IPS-15b (cell line): ENCODE results near the gene DVL3.

Source experiments
- H3K27me3 ChIP-seq: one replicate; pipeline ENCODE4 v1.6.1; 2013; ENCODE audit warnings: low read length; ENCODE audit not compliant: control insufficient read depth, insufficient read depth
- H3K36me3 ChIP-seq: one replicate; pipeline ENCODE4 v1.6.1; 2013; ENCODE audit warnings: low read length; ENCODE audit not compliant: control insufficient read depth, insufficient read depth
- H3K4me1 ChIP-seq: one replicate; pipeline ENCODE4 v1.6.1; 2013; ENCODE audit warnings: mild to moderate bottlenecking, low read length; ENCODE audit not compliant: control insufficient read depth, insufficient read depth
- H3K4me3 ChIP-seq: one replicate; pipeline ENCODE4 v1.5.1; 2013; ENCODE audit warnings: low read depth, low read length
- H3K9ac ChIP-seq: one replicate; pipeline ENCODE4 v1.6.1; 2013; ENCODE audit warnings: low read depth, mild to moderate bottlenecking, low read length
- H3K9me3 ChIP-seq: one replicate; pipeline ENCODE4 v1.6.1; 2013; ENCODE audit warnings: mild to moderate bottlenecking, low read length; ENCODE audit not compliant: control insufficient read depth, insufficient read depth

The DVL3 gene

DNA sequence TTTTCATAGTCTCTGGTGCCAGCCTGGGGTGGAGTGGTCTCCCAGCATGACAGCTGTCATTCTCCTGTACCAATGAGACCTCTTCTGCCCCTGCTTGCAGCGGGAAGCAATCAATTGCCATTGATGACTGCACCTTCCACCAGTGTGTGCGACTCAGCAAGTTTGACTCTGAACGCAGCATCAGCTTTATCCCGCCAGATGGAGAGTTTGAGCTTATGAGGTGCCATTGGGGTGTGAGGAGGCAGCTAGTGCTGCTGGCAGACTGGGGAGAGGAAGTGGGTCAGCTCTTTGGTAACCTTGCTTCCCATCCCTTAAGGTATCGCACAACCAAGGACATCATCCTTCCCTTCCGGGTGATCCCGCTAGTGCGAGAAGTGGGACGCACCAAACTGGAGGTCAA lies 26.4 kb downstream of the DVL3 start:
- Histone ChIP-seq H3K4me1 (peaks cover 15% of the 10 kb centered on the region), H3K36me3 (peaks cover 68% of the 10 kb centered on the region), H3K27me3 (no peaks in the 10 kb centered on the region), H3K9me3 (no peaks in the 10 kb centered on the region), H3K4me3 (no peak overlapping the region), H3K9ac (no peak overlapping the region)

DNA sequence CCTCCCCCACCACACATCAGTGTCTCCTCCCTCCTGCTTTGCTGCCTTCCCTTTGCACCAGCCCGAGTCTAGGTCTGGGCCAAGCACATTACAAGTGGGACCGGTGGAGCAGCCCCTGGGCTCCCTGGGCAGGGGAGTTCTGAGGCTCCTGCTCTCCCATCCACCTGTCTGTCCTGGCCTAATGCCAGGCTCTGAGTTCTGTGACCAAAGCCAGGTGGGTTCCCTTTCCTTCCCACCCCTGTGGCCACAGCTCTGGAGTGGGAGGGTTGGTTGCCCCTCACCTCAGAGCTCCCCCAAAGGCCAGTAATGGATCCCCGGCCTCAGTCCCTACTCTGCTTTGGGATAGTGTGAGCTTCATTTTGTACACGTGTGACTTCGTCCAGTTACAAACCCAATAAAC lies 28.5 kb downstream of the DVL3 start:
- peaks cover 56% of the 10 kb centered on the region for H3K36me3 ChIP-seq
- no peak overlapping the region for H3K9ac ChIP-seq
- no peaks in the 10 kb centered on the region for H3K27me3 ChIP-seq
- peaks cover 6% of the 10 kb centered on the region for H3K4me1 ChIP-seq
- H3K9me3 ChIP-seq: no peaks in the 10 kb centered on the region
- H3K4me3 ChIP-seq: no peak overlapping the region

DNA sequence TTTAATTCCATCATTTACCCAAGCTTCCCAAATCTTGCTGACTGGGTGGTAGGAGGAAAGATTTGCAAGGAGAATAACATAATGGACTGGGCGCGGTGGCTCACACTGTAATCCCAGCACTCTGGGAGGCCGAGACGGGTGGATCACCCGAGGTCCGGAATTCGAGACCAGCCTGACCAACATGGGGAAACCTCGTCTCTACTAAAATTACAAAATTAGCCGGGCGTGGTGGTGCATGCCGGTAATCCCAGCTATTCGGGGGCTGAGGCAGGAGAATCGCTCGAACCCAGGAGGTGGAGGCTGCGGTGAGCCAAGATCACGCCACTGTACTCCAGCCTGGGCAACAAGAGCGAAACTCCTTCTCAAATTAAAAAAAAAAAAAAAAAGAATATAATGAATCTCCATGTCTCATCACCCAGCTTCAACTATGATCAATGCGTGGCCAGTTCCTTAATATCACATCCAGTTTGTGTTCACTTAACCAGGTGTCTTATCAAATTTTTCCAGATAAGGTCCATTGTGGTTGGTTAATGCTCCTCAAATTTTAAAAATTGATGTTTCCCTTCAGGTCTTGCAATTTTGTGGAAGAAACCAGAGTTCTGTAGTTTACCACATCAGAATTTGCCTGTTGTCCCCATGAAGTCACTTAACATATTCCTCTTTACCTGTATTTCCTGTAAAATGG lies 29.5 kb downstream of the DVL3 start:
- Histone ChIP-seq H3K9me3 (no peaks in the 10 kb centered on the region), H3K4me3 (no peak overlapping the region), H3K27me3 (no peaks in the 10 kb centered on the region), H3K4me1 (peaks cover 6% of the 10 kb centered on the region), H3K9ac (peak overlapping the region; percentile 12), H3K36me3 (peaks cover 55% of the 10 kb centered on the region)

DNA sequence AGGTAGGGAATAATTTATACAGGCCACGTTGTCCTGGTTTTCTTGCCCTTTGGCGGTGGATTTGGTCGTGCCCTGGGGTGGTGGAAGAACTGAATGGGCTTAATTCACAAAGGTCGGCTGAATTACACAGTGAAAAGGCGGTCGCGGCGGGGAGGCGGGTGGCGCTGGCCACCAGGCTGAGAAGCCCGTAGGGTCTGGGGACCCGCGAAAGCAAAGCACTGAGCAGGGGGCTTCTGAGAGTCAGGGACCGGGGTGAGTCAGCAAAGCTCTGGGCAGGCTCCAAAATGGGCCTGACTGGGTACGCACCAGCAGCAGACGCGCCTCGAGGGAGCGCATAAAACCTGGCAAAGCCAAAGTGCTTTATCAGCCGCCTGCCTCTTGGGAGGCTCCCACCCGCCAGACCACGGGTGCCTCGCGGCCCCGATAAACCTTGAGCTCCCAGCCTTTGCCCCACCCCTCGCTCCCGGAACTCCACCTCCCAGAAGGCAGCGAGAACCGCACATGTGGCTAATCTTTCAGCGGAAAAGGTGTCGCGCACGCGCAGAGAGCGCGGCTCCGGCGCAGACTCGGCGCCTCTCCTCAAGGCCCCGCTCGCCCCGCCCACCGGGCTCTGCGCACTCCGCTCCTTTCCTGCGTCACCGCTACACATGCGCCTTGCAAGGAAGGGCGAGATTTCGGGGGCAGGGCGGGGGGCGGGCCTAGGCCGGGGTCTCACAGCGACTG lies 30.4 kb downstream of the DVL3 start:
- Histone ChIP-seq H3K36me3 (peaks cover 48% of the 10 kb centered on the region), H3K4me1 (peaks cover 6% of the 10 kb centered on the region), H3K4me3 (peak overlapping the region; percentile 80), H3K9me3 (no peaks in the 10 kb centered on the region), H3K9ac (peak overlapping the region; percentile 63), H3K27me3 (no peaks in the 10 kb centered on the region)

DNA sequence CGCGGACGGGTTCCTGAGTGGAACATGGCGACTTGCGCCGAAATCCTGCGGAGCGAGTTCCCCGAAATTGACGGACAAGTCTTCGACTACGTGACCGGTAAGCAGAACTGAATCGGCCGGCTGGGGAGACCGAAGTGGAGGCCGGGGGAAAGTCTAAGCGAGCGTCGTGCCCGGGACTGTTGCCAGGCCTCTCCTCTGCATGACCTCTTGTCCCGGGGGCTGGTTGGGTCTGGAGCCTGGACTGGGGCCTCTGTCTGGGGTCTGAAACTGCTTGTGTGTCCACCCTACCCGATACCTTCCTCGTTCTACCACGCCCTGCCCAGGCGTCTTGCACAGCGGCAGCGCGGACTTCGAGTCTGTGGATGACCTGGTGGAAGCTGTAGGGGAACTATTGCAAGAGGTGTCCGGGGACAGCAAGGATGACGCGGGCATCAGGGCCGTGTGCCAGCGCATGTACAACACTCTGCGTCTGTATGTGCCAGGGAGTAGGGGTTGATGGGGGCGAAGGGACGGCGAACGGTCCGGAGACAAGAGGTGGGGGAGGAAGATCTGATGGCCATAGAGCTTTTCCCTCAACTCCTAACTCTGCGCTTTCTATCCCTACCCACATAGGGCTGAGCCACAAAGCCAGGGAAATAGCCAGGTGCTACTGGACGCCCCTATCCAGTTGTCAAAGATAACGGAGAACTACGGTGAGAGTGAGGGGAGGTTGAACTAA lies 31.2 kb downstream of the DVL3 start, which contains the start of gene ABCF3:
Gene ABCF3 (plus strand): TSS at position 16 of the 718 bp plus-strand sequence. CDS start 9 bp downstream, at position 25.
- H3K9me3 ChIP-seq: no peaks in the 10 kb centered on the region
- H3K9ac ChIP-seq: peak within 1 kb of the TSS; percentile 92
- peak within 1 kb of the TSS; percentile 80 for H3K4me3 ChIP-seq
- H3K4me1 ChIP-seq: peaks cover 6% of the 10 kb centered on the region
- no peaks in the 10 kb centered on the region for H3K27me3 ChIP-seq
- peaks cover 47% of the 10 kb centered on the region for H3K36me3 ChIP-seq

DNA sequence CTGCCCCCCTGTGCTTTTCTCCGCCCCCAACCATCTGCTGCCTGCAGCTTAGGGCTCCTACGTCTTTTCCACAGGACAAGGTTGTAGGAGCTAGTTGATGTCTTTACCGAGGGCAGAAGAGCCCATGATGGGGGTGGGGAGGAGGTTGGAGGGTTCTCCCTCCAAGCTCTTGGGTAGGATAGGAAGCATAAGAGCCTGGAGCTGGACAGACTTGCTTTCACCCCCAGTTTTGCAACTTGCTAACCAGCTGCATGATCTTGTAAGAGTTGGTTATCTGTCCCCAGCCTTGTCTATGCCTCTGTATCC lies 31.7 kb downstream of the DVL3 start:
- no peaks in the 10 kb centered on the region for H3K27me3 ChIP-seq
- H3K9me3 ChIP-seq: no peaks in the 10 kb centered on the region
- H3K4me1 ChIP-seq: peaks cover 6% of the 10 kb centered on the region
- H3K36me3 ChIP-seq: peaks cover 44% of the 10 kb centered on the region
- H3K9ac ChIP-seq: peak overlapping the region; percentile 92
- peak overlapping the region; percentile 80 for H3K4me3 ChIP-seq

DNA sequence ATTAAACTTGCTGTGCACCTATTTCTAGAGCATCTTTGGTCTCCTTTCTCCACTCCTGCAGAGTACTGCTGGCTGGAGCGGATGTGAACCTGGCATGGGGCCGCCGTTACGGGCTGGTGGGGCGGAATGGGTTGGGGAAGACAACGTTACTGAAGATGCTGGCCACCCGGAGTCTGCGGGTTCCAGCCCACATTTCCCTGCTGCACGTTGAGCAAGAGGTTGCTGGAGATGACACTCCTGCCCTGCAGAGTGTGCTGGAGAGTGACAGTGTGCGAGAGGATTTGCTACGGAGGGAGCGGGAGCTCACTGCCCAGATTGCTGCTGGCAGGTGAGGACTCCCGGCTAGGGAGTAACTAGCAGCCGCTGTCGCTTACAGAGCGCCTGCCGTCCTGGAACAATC lies 32.9 kb downstream of the DVL3 start:
- Histone ChIP-seq H3K36me3 (peaks cover 46% of the 10 kb centered on the region), H3K9ac (no peak overlapping the region), H3K4me1 (peaks cover 6% of the 10 kb centered on the region), H3K4me3 (no peak overlapping the region), H3K27me3 (no peaks in the 10 kb centered on the region), H3K9me3 (no peaks in the 10 kb centered on the region)

DNA sequence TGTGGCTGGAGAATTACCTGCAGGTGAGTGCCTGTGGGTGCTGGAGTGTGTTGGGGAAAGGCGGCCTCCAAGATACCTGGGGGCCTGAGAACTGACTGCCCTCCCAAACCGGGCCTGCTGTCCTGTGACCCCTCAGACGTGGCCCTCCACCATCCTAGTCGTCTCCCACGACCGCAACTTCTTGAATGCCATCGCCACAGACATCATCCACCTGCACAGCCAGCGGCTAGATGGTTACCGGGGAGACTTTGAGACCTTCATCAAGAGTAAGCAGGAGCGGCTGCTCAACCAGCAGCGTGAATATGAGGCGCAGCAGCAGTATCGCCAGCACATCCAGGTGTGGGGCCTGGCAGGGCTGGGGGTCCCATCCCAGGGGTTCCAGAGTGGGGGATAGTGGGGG lies 34.2 kb downstream of the DVL3 start:
- no peak overlapping the region for H3K9ac ChIP-seq
- H3K27me3 ChIP-seq: no peaks in the 10 kb centered on the region
- H3K9me3 ChIP-seq: no peaks in the 10 kb centered on the region
- no peak overlapping the region for H3K4me3 ChIP-seq
- H3K4me1 ChIP-seq: peaks cover 6% of the 10 kb centered on the region
- H3K36me3 ChIP-seq: peaks cover 50% of the 10 kb centered on the region

DNA sequence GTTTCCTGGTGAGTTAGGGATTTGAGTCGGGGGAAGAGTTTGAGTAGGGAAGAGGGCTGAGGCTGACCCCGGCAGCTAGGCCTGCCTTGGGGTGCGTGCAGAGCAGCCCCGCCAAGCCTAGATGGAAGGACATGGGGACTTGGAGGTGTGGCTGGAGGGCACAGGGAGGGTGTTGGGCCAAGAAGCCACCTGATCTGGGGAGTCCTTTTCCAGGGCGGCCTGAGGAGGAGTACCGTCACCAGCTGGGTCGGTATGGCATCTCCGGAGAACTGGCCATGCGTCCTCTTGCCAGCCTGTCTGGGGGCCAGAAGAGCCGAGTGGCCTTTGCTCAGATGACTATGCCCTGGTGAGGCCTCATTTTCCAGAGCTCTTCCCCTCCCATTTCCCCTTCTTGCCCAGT lies 37.7 kb downstream of the DVL3 start:
- H3K4me1 ChIP-seq: no peaks in the 10 kb centered on the region
- H3K9ac ChIP-seq: no peak overlapping the region
- no peaks in the 10 kb centered on the region for H3K27me3 ChIP-seq
- H3K4me3 ChIP-seq: no peak overlapping the region
- H3K36me3 ChIP-seq: peaks cover 55% of the 10 kb centered on the region
- H3K9me3 ChIP-seq: no peaks in the 10 kb centered on the region

DNA sequence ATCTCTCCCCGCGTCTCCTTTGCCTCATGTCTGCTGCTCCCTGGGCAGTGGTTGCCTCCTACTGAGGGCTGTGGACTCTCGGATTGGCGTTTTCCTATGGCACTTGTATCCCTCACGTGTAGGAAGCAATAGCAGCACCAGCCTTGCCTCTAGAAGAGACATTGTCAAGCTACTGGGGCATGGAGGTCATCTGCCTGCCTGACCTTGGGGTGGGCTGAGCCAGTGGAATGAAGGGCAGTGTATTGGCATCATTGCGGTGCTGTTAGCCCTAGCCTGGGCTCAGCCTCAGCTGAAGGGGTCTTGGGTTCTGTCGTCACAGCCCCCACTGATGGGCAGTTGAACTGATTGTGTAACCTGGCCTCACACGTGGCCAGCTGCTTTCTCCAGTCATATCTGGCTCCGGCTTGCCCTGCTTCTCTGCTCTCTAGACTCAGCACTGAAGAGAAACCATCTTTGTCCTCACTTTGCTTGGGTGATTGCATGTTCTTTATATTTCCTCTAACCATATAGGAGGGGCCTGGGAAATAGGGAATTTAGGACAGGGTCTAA lies 38.9 kb downstream of the DVL3 start:
- H3K4me1 ChIP-seq: no peaks in the 10 kb centered on the region
- H3K36me3 ChIP-seq: peaks cover 45% of the 10 kb centered on the region
- H3K9me3 ChIP-seq: no peaks in the 10 kb centered on the region
- no peak overlapping the region for H3K9ac ChIP-seq
- no peak overlapping the region for H3K4me3 ChIP-seq
- no peaks in the 10 kb centered on the region for H3K27me3 ChIP-seq

DNA sequence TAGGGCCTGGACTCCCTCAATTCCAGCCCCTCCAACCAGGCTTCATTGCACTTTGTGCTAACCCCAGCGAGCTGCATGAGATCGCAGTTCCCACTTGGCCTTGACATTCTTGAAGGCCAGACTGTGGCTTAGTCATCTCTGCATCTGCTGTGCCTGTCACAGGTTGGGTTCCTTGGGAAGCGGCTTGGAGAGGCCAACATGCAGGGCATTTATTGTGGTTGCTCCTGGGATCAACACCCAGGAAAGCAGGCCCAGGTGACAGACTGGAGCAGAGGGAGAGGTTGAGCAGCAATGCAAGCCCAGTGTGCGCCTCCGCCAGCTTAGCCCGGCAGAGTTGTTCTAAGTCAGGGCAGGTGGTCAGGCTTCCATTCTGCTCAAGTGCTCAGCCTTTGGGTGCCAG lies 41.4 kb downstream of the DVL3 start:
- H3K4me3 ChIP-seq: no peak overlapping the region
- no peaks in the 10 kb centered on the region for H3K9me3 ChIP-seq
- H3K27me3 ChIP-seq: no peaks in the 10 kb centered on the region
- H3K36me3 ChIP-seq: peaks cover 30% of the 10 kb centered on the region
- H3K9ac ChIP-seq: no peak overlapping the region
- H3K4me1 ChIP-seq: no peaks in the 10 kb centered on the region
